Measurements from ENCODE around the gene DLX2. TPM values are rescaled to one million over a fixed set of nuclear protein-coding genes. Genes with fewer than 3 reads are reported as not detected.

Gene DLX2
- total and polyA plus RNA-seq, 10 of the 15 experiments (the other 5 are each of a cell fraction or from before 2014, with no cell fraction given), result 0.03 TPM; not detected in 9

DNA sequence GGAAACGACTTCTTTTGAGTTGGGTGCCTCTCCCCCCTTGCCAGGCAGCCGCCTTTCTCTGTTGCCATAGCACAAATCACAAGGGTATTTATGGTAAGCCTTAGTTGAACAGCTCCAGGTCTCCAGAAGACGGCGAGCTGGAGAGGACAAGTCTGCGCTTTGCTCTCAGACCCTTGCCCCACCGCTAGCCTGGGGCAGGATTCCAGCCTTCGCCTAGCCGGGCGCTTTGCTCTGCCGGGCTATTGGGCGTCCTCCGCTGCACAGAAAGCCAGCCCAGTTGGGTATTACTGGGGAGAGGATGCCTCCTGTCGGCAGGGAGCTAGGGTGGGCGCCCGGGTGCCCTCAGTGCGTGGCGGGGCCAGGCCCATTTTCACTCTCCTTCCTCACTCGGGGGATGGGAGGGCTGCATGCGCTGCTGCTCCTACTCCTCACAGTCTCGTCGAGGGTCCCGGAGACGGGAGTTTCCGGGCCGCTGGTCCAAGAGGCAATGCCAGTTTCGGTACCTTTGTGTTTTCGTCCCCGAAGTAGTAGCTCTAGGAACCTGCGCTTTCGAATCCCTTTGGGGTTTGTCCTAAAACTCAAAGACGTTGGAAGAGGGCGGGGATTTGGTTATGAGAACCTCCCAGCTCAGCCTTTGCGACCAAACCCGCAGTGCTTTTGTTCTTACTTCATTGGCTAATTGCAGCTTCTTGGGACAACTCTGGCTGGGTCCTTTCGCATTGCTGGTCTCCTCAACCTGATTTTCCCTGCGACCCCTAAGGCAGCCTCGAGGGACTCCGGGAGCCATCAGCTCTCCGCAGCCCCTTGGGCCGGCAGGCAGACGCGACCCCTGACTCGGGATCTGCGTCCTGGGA is 3.6 kb upstream of the DLX2 start (continued):
- TF ChIP-seq, protein P1, sequence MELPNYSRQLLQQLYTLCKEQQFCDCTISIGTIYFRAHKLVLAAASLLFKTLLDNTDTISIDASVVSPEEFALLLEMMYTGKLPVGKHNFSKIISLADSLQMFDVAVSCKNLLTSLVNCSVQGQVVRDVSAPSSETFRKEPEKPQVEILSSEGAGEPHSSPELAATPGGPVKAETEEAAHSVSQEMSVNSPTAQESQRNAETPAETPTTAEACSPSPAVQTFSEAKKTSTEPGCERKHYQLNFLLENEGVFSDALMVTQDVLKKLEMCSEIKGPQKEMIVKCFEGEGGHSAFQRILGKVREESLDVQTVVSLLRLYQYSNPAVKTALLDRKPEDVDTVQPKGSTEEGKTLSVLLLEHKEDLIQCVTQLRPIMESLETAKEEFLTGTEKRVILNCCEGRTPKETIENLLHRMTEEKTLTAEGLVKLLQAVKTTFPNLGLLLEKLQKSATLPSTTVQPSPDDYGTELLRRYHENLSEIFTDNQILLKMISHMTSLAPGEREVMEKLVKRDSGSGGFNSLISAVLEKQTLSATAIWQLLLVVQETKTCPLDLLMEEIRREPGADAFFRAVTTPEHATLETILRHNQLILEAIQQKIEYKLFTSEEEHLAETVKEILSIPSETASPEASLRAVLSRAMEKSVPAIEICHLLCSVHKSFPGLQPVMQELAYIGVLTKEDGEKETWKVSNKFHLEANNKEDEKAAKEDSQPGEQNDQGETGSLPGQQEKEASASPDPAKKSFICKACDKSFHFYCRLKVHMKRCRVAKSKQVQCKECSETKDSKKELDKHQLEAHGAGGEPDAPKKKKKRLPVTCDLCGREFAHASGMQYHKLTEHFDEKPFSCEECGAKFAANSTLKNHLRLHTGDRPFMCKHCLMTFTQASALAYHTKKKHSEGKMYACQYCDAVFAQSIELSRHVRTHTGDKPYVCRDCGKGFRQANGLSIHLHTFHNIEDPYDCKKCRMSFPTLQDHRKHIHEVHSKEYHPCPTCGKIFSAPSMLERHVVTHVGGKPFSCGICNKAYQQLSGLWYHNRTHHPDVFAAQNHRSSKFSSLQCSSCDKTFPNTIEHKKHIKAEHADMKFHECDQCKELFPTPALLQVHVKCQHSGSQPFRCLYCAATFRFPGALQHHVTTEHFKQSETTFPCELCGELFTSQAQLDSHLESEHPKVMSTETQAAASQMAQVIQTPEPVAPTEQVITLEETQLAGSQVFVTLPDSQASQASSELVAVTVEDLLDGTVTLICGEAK (IDR thresholded peaks at IDR 0.05; ENCODE audit: borderline replicate concordance), result no peak
- no peak for TF ChIP-seq ZSCAN29 (IDR thresholded peaks at IDR 0.05)
- TF ChIP-seq MTA2 (IDR thresholded peaks at IDR 0.05; ENCODE audit: low read depth), result no peak
- TF ChIP-seq JUND (IDR thresholded peaks at IDR 0.05; ENCODE audit: low read depth, low read length), result no peak
- TF ChIP-seq RAD51 (IDR thresholded peaks at IDR 0.05), result no peak
- TF ChIP-seq, protein P2, sequence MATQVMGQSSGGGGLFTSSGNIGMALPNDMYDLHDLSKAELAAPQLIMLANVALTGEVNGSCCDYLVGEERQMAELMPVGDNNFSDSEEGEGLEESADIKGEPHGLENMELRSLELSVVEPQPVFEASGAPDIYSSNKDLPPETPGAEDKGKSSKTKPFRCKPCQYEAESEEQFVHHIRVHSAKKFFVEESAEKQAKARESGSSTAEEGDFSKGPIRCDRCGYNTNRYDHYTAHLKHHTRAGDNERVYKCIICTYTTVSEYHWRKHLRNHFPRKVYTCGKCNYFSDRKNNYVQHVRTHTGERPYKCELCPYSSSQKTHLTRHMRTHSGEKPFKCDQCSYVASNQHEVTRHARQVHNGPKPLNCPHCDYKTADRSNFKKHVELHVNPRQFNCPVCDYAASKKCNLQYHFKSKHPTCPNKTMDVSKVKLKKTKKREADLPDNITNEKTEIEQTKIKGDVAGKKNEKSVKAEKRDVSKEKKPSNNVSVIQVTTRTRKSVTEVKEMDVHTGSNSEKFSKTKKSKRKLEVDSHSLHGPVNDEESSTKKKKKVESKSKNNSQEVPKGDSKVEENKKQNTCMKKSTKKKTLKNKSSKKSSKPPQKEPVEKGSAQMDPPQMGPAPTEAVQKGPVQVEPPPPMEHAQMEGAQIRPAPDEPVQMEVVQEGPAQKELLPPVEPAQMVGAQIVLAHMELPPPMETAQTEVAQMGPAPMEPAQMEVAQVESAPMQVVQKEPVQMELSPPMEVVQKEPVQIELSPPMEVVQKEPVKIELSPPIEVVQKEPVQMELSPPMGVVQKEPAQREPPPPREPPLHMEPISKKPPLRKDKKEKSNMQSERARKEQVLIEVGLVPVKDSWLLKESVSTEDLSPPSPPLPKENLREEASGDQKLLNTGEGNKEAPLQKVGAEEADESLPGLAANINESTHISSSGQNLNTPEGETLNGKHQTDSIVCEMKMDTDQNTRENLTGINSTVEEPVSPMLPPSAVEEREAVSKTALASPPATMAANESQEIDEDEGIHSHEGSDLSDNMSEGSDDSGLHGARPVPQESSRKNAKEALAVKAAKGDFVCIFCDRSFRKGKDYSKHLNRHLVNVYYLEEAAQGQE (IDR thresholded peaks at IDR 0.05; ENCODE audit: low read depth, low read length), result no peak
- TF ChIP-seq, protein P3, sequence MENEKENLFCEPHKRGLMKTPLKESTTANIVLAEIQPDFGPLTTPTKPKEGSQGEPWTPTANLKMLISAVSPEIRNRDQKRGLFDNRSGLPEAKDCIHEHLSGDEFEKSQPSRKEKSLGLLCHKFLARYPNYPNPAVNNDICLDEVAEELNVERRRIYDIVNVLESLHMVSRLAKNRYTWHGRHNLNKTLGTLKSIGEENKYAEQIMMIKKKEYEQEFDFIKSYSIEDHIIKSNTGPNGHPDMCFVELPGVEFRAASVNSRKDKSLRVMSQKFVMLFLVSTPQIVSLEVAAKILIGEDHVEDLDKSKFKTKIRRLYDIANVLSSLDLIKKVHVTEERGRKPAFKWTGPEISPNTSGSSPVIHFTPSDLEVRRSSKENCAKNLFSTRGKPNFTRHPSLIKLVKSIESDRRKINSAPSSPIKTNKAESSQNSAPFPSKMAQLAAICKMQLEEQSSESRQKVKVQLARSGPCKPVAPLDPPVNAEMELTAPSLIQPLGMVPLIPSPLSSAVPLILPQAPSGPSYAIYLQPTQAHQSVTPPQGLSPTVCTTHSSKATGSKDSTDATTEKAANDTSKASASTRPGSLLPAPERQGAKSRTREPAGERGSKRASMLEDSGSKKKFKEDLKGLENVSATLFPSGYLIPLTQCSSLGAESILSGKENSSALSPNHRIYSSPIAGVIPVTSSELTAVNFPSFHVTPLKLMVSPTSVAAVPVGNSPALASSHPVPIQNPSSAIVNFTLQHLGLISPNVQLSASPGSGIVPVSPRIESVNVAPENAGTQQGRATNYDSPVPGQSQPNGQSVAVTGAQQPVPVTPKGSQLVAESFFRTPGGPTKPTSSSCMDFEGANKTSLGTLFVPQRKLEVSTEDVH (IDR thresholded peaks at IDR 0.05; ENCODE audit: low read depth, partially characterized antibody), result no peak
- no peak for TF ChIP-seq PML (IDR thresholded peaks at IDR 0.05; ENCODE audit: low read length)
- TF ChIP-seq NFYB (IDR thresholded peaks at IDR 0.05; ENCODE audit: insufficient read depth, low read depth, low read length), result no peak
- TF ChIP-seq MYB (IDR thresholded peaks at IDR 0.05; ENCODE audit: borderline replicate concordance, low read depth, low read length), result no peak
- TF ChIP-seq RAD21 (IDR thresholded peaks at IDR 0.05; ENCODE audit: insufficient read depth, low read depth, low read length), result peak; percentile 62
- TF ChIP-seq, protein P4, sequence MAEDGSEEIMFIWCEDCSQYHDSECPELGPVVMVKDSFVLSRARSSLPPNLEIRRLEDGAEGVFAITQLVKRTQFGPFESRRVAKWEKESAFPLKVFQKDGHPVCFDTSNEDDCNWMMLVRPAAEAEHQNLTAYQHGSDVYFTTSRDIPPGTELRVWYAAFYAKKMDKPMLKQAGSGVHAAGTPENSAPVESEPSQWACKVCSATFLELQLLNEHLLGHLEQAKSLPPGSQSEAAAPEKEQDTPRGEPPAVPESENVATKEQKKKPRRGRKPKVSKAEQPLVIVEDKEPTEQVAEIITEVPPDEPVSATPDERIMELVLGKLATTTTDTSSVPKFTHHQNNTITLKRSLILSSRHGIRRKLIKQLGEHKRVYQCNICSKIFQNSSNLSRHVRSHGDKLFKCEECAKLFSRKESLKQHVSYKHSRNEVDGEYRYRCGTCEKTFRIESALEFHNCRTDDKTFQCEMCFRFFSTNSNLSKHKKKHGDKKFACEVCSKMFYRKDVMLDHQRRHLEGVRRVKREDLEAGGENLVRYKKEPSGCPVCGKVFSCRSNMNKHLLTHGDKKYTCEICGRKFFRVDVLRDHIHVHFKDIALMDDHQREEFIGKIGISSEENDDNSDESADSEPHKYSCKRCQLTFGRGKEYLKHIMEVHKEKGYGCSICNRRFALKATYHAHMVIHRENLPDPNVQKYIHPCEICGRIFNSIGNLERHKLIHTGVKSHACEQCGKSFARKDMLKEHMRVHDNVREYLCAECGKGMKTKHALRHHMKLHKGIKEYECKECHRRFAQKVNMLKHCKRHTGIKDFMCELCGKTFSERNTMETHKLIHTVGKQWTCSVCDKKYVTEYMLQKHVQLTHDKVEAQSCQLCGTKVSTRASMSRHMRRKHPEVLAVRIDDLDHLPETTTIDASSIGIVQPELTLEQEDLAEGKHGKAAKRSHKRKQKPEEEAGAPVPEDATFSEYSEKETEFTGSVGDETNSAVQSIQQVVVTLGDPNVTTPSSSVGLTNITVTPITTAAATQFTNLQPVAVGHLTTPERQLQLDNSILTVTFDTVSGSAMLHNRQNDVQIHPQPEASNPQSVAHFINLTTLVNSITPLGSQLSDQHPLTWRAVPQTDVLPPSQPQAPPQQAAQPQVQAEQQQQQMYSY (CRISPR knock-in tag; IDR thresholded peaks at IDR 0.05), result no peak
- peak; percentile 42; the same call in 1 of the 2 replicates for TF ChIP-seq SMC3 (IDR thresholded peaks at IDR 0.05; ENCODE audit: borderline replicate concordance, low read length)
